GM10266 (cell line): ENCODE results near the gene CRYBA1.

Source experiments
- DNase-seq: peaks from one replicate; pipeline ENCODE4 v3.0.0; 2012; ENCODE audit errors: extremely low spot score
- CTCF ChIP-seq: IDR thresholded peaks from 2 replicates; pipeline ENCODE4 v1.5.1; 2012; ENCODE audit warnings: mild to moderate bottlenecking, low read depth; ENCODE audit not compliant: control insufficient read depth, insufficient read depth; ENCODE audit errors: missing control alignments

Gene CRYBA1

GRCh38 chr17:29240477-29240876 is 6.2 kb upstream of the CRYBA1 start:
- TF ChIP-seq CTCF: no peak
- DNase-seq: no peak

DNA sequence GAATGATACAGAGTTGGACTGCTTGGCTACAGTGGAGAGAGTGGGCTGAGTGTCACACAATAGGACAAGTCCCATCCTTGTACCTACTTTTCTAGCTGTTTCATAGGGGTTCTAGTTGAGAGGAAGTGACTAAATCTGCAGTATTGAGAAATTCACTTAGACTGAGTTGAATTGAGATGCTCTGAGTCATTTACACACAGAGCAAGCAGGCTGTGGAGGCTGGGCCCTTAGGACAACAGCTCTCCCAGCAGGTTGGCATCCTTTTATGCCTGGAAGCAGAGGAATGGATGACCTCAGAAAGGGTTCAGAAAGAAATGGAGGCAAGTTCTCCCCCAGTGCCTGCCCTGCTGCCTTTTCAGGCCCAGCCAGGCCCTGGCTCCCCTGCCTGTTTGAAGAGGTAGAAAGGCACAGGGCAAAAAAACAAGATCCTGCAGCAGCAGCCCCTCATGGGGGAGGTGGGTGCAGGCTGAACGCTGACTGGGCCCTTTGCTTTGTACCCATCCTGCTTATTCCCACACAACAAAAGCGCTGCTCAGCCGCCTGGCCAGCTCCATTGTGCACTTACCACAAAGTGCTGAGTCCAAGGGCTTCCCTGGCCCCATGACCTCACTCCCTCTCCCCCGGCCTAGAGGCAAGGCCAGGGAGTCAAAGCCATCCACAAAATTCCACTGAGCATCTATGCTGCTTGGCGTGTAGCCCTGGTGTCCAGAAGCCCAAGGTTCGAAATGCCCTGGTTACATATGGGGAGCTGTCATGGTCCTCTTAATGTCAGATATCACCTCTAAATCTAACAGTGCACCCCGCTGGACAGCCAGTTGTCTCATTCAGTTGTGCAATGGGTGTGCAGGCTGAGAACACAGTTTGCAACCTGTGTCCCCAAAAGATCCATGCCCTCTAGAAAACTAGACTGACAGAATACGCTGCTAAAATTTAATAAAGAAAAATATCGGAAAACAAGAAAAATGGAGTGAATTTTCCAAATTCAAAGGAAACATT is 5.4 kb upstream of the CRYBA1 start:
- peak; percentile 25 for TF ChIP-seq CTCF
- no peak for DNase-seq

DNA sequence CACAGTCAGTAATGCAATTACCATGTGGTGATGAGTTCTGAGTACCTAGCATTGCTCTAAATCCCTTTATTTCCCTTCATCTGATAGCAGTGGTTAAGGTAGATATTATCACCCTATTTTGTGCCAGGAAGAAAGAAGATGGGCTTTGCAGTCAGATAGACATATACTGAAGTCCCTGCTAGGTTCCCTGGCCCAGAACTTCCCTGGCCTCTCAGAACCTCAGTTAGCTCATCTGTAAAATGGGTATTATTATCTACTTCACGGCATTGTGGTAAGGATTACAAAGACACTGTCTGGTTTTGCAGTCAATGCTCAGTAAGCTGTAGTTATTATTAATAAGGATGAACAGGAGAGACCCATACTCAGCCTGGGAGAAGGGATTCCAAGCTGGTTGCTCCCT is 4.6 kb upstream of the CRYBA1 start:
- TF ChIP-seq CTCF: no peak
- no peak for DNase-seq

DNA sequence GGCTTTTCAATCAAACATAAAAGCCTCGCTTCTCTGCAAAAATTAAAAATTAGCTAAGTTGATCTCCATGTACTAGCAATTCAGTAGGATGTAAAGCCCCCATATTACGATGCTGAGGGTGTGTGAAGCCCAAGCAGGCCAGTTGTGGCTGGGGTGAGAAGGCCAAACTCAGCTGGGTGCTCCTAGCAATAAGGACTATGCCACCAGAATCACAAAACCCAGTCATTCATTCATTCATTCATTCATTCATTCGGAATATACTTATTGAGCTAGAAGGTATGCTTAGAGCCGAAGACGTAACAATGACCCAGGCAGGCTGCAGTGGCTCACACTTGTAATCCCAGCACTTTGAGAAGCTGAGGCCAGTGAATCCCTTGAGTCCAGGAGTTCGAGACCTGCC is 3.9 kb upstream of the CRYBA1 start:
- TF ChIP-seq CTCF: no peak

GRCh38 chr17:29243792-29244191 is 2.9 kb upstream of the CRYBA1 start:
- TF ChIP-seq CTCF: peak; percentile 33
- DNase-seq: peak; percentile 28

More for the DNA sequence above, 3.9 kb upstream of the CRYBA1 start:
- no peak for DNase-seq

DNA sequence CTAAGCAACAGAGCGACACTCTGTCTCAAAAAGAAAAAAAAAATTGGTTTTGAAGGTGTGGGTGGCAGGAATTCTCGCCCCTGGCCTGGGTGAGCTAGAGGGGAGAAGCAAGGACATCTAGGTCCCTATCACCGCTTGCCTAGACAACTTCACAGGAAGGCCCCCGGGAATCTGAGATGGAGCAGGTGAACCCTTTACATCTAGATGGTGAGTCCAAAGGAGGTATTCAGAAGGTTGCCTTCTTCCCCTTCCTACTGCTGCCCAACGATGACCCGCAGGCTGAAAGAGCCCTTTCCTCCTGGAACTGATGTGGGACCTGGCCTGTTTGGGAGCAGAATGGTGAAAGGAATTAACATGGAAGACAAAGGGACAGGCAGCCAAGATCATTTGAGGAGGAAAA is 1.3 kb upstream of the CRYBA1 start:
- DNase-seq: no peak
- no peak for TF ChIP-seq CTCF

DNA sequence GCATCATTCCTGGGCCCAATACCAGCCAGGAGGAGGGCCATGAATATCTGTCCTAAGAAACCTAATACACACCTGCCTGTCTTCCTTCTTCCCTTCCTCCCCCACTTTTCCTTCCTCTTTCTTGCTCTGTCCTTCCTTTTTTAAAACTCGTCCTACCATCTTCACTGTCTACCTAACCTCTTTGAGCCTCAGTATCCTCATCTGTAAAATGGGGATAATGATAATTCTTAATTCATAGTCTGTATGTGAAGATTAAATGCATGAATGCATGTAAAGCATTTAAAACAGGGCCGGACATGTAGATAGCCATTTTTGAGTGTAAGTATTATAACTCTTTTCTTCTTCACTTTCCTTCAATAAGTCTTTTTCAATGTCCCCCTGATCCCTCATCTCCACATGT is 560 bp downstream of the CRYBA1 start:
- no peak for DNase-seq
- TF ChIP-seq CTCF: no peak
